RWPE2 (cell line): Measurements from ENCODE around the gene MCRIP2.
A peak's percentile ranks its signal among the peaks of the same experiment; 100 is the strongest.

Experiments used
- ATAC-seq: fragments of 200-7000 bp; cut with Tn5 transposase; 3 replicates; pipeline ENCODE4 v1.9.1; 2021; ENCODE audit warnings: low read depth
- DNase-seq: peaks from one replicate; pipeline ENCODE4 v3.0.0-alpha.2; 2020; ENCODE audit warnings: low spot score
- H3K27ac ChIP-seq: fragments of 450-650 bp; 2 replicates; pipeline ENCODE4 v1.5.1; 2017; ENCODE audit warnings: mild to moderate bottlenecking; ENCODE audit not compliant: poor library complexity, severe bottlenecking
- H3K27me3 ChIP-seq: fragments of 250-450 bp; sonication (Bioruptor Pico); 2 replicates; pipeline ENCODE4 v1.5.1; 2021; ENCODE audit warnings: mild to moderate bottlenecking, moderate library complexity; ENCODE audit not compliant: insufficient read depth, poor library complexity, severe bottlenecking
- H3K36me3 ChIP-seq: fragments of 250-450 bp; sonication (Bioruptor Pico); 2 replicates; pipeline ENCODE4 v1.5.1; 2020; ENCODE audit warnings: low read depth, mild to moderate bottlenecking, moderate library complexity
- H3K4me1 ChIP-seq: fragments of 250-450 bp; sonication (Bioruptor Pico); 2 replicates; pipeline ENCODE4 v1.5.1; 2021; ENCODE audit warnings: mild to moderate bottlenecking, moderate library complexity; ENCODE audit not compliant: insufficient read depth, poor library complexity, severe bottlenecking
- H3K4me3 ChIP-seq: fragments of 250-450 bp; sonication (Bioruptor Pico); 2 replicates; pipeline ENCODE4 v1.5.1; 2021; ENCODE audit warnings: mild to moderate bottlenecking, moderate library complexity; ENCODE audit not compliant: severe bottlenecking
- H3K9me3 ChIP-seq: fragments of 250-450 bp; sonication (Bioruptor Pico); 2 replicates; pipeline ENCODE4 v1.5.1; 2021; ENCODE audit warnings: mild to moderate bottlenecking, moderate library complexity; ENCODE audit not compliant: severe bottlenecking
- CTCF ChIP-seq: fragments of 450-650 bp; IDR thresholded peaks from one replicate; pipeline ENCODE4 v1.5.1; 2017; ENCODE audit warnings: mild to moderate bottlenecking, moderate library complexity; ENCODE audit not compliant: poor library complexity, severe bottlenecking

MCRIP2 gene

GRCh38 chr16:634996-635395 is 6.6 kb upstream of the MCRIP2 start:
- no peak for ATAC-seq
- Histone ChIP-seq H3K4me1 (peaks cover 4% of the 10 kb centered on the region), H3K4me3 (peak overlapping the region; percentile 82), H3K27me3 (no peaks in the 10 kb centered on the region), H3K36me3 (no peaks in the 10 kb centered on the region), H3K9me3 (no peaks in the 10 kb centered on the region), H3K27ac (no peak overlapping the region)
- DNase-seq = no peak
- TF ChIP-seq CTCF = no peak

- H3K27me3 ChIP-seq = no peaks in the 10 kb centered on the region
- no peaks in the 10 kb centered on the region for H3K9me3 ChIP-seq
- peak overlapping the region; percentile 82 for H3K4me3 ChIP-seq
- peak overlapping the region; percentile 44 for H3K27ac ChIP-seq
- no peak for DNase-seq
- H3K4me1 ChIP-seq = peaks cover 4% of the 10 kb centered on the region
- H3K36me3 ChIP-seq = no peaks in the 10 kb centered on the region
- ATAC-seq = no peak; the same call in 2 of the 3 replicates
- no peak for TF ChIP-seq CTCF
Measured at GRCh38 chr16:635573-636205, 5.9 kb upstream of the MCRIP2 start.

GRCh38 chr16:636206-637080 is 5.2 kb upstream of the MCRIP2 start, which contains the start of gene METTL26:
Gene METTL26, minus strand, starts transcription at chr16:636305. Its CDS starts 15 bp downstream, at chr16:636290.
- Histone ChIP-seq H3K36me3 (no peaks in the 10 kb centered on the region), H3K4me3 (peak within 1 kb of the TSS; percentile 82), H3K27ac (peak within 1 kb of the TSS; percentile 44), H3K27me3 (no peaks in the 10 kb centered on the region), H3K9me3 (no peaks in the 10 kb centered on the region), H3K4me1 (no peaks in the 10 kb centered on the region)
- ATAC-seq (peak; percentile 82), DNase-seq (peak; percentile 97)
- peak; percentile 10 for TF ChIP-seq CTCF

GRCh38 chr16:637081-638018 is 4.3 kb upstream of the MCRIP2 start:
- Histone ChIP-seq H3K4me1 (no peaks in the 10 kb centered on the region), H3K9me3 (no peaks in the 10 kb centered on the region), H3K27ac (peak overlapping the region; percentile 44), H3K4me3 (peak overlapping the region; percentile 82), H3K27me3 (no peaks in the 10 kb centered on the region), H3K36me3 (no peaks in the 10 kb centered on the region)
- DNase-seq = no peak
- TF ChIP-seq CTCF = no peak
- ATAC-seq = no peak
